ENCODE results near the gene PLK5. TPM values are rescaled to one million over a fixed set of nuclear protein-coding genes. Genes with fewer than 3 reads are reported as not detected.

The PLK5 gene
- total and polyA plus RNA-seq, 2 donors (not counting 1 experiment from before 2014, with no cell fraction given): not detected

GRCh38 chr19:1520203-1520780 lies 3.6 kb upstream of the PLK5 start:
- H3K79me2 ChIP-seq (ENCODE audit: control insufficient read depth, insufficient read depth, low read length): no peaks in the 10 kb centered on the region
- H3K36me3 ChIP-seq (ENCODE audit: control insufficient read depth, insufficient read depth, low read length): no peaks in the 10 kb centered on the region
- no peak overlapping the region for H3K4me2 ChIP-seq (ENCODE audit: extremely low read depth, insufficient read depth, low read length)
- H3K27me3 ChIP-seq (ENCODE audit: control insufficient read depth, insufficient read depth, low read length): peaks cover 20% of the 10 kb centered on the region
- no peak overlapping the region for H3K27ac ChIP-seq (ENCODE audit: insufficient read depth, low read length)
- no peak overlapping the region for H3K9ac ChIP-seq (ENCODE audit: insufficient read depth, low read length)
- no peaks in the 10 kb centered on the region for H3K4me1 ChIP-seq (ENCODE audit: control insufficient read depth, extremely low read depth, insufficient read depth, low read length)
- DNase-seq (ENCODE audit: low read depth in 2 of 2): no peak
- H3K4me3 ChIP-seq (replicated peaks in 1 of 4; ENCODE audit: control extremely low read depth in 1 of 4, insufficient read depth in 1 of 4, low read depth in 3 of 4, low read length in 4 of 4): no peak overlapping the region
- TF ChIP-seq CTCF (conservative IDR thresholded peaks at IDR 0.05 in 1 of 2, IDR thresholded peaks at IDR 0.05 in 1 of 2; ENCODE audit: low read depth in 1 of 2, low read length in 2 of 2): no peak
- no peak for TF ChIP-seq EZH2 (IDR thresholded peaks at IDR 0.05; ENCODE audit: low read length, missing control alignments)
- H4K20me1 ChIP-seq (ENCODE audit: control insufficient read depth, extremely low read depth, insufficient read depth, low read length): no peaks in the 10 kb centered on the region
- H3K9me3 ChIP-seq (ENCODE audit: control insufficient read depth, insufficient read depth, low read depth, low read length): no peaks in the 10 kb centered on the region
- no peak overlapping the region for H2AFZ ChIP-seq (ENCODE audit: low read length)

- Histone ChIP-seq H3K36me3 (ENCODE audit: control insufficient read depth, insufficient read depth, low read length) (no peaks in the 10 kb centered on the region), H3K9me3 (ENCODE audit: control insufficient read depth, insufficient read depth, low read depth, low read length) (no peaks in the 10 kb centered on the region), H2AFZ (ENCODE audit: low read length) (no peak overlapping the region), H3K79me2 (ENCODE audit: control insufficient read depth, insufficient read depth, low read length) (no peaks in the 10 kb centered on the region), H3K27me3 (ENCODE audit: control insufficient read depth, insufficient read depth, low read length) (peaks cover 21% of the 10 kb centered on the region), H4K20me1 (ENCODE audit: control insufficient read depth, extremely low read depth, insufficient read depth, low read length) (no peaks in the 10 kb centered on the region), H3K9ac (ENCODE audit: insufficient read depth, low read length) (peak overlapping the region; percentile 23), H3K4me1 (ENCODE audit: control insufficient read depth, extremely low read depth, insufficient read depth, low read length) (no peaks in the 10 kb centered on the region), H3K27ac (ENCODE audit: insufficient read depth, low read length) (no peak overlapping the region), H3K4me3 (replicated peaks in 1 of 4; ENCODE audit: control extremely low read depth in 1 of 4, insufficient read depth in 1 of 4, low read depth in 3 of 4, low read length in 4 of 4) (no peak overlapping the region), H3K4me2 (ENCODE audit: extremely low read depth, insufficient read depth, low read length) (no peak overlapping the region)
- TF ChIP-seq CTCF (conservative IDR thresholded peaks at IDR 0.05 in 1 of 2, IDR thresholded peaks at IDR 0.05 in 1 of 2; ENCODE audit: low read depth in 1 of 2, low read length in 2 of 2): no peak
- TF ChIP-seq EZH2 (IDR thresholded peaks at IDR 0.05; ENCODE audit: low read length, missing control alignments): no peak
- DNase-seq (ENCODE audit: low read depth in 2 of 2): no peak
Observed at GRCh38 chr19:1521636-1522035, 2.2 kb upstream of the PLK5 start.

- H3K79me2 ChIP-seq (ENCODE audit: control insufficient read depth, insufficient read depth, low read length): no peaks in the 10 kb centered on the region
- H3K27me3 ChIP-seq (ENCODE audit: control insufficient read depth, insufficient read depth, low read length): peaks cover 21% of the 10 kb centered on the region
- DNase-seq (ENCODE audit: low read depth in 2 of 2): no peak
- H3K9me3 ChIP-seq (ENCODE audit: control insufficient read depth, insufficient read depth, low read depth, low read length): no peaks in the 10 kb centered on the region
- H2AFZ ChIP-seq (ENCODE audit: low read length): no peak overlapping the region
- TF ChIP-seq CTCF (conservative IDR thresholded peaks at IDR 0.05 in 1 of 2, IDR thresholded peaks at IDR 0.05 in 1 of 2; ENCODE audit: low read depth in 1 of 2, low read length in 2 of 2) (no peak), EZH2 (IDR thresholded peaks at IDR 0.05; ENCODE audit: low read length, missing control alignments) (no peak)
- H3K9ac ChIP-seq (ENCODE audit: insufficient read depth, low read length): no peak overlapping the region
- no peak overlapping the region for H3K4me3 ChIP-seq (replicated peaks in 1 of 4; ENCODE audit: control extremely low read depth in 1 of 4, insufficient read depth in 1 of 4, low read depth in 3 of 4, low read length in 4 of 4)
- H3K4me1 ChIP-seq (ENCODE audit: control insufficient read depth, extremely low read depth, insufficient read depth, low read length): no peaks in the 10 kb centered on the region
- no peak overlapping the region for H3K27ac ChIP-seq (ENCODE audit: insufficient read depth, low read length)
- H3K36me3 ChIP-seq (ENCODE audit: control insufficient read depth, insufficient read depth, low read length): no peaks in the 10 kb centered on the region
- H4K20me1 ChIP-seq (ENCODE audit: control insufficient read depth, extremely low read depth, insufficient read depth, low read length): no peaks in the 10 kb centered on the region
- H3K4me2 ChIP-seq (ENCODE audit: extremely low read depth, insufficient read depth, low read length): no peak overlapping the region
Observed at GRCh38 chr19:1522061-1522460, 1.8 kb upstream of the PLK5 start.
